ENCODE data around the gene FARS2. TPM values are rescaled to one million over a fixed set of nuclear protein-coding genes. Genes with fewer than 3 reads are reported as not detected.

FARS2 gene
- polyA plus RNA-seq, 1 donor from 2014 or later = 11.9 TPM

- no peak overlapping the region for H3K4me2 ChIP-seq (ENCODE audit: low read length)
- H3K36me3 ChIP-seq (ENCODE audit: insufficient read depth, low read length) = no peaks in the 10 kb centered on the region
- no peaks in the 10 kb centered on the region for H3K79me2 ChIP-seq (replicated peaks; ENCODE audit: insufficient read depth, low read length)
- H3F3A ChIP-seq (ENCODE audit: insufficient read depth, low read length, poor library complexity, severe bottlenecking) = no peaks in the 10 kb centered on the region
- H4K20me1 ChIP-seq (ENCODE audit: insufficient read depth) = no peaks in the 10 kb centered on the region
- no peak for TF ChIP-seq TAF1 (IDR thresholded peaks at IDR 0.05; ENCODE audit: low read depth)
- no peak for TF ChIP-seq CTCF (IDR thresholded peaks at IDR 0.05; ENCODE audit: poor library complexity, severe bottlenecking)
- no peak for TF ChIP-seq EP300 (conservative IDR thresholded peaks at IDR 0.05; ENCODE audit: poor library complexity, severe bottlenecking)
- no peak for TF ChIP-seq MXI1 (conservative IDR thresholded peaks at IDR 0.05; ENCODE audit: poor library complexity, severe bottlenecking)
- no peak for TF ChIP-seq SMC3 (conservative IDR thresholded peaks at IDR 0.05; ENCODE audit: poor library complexity)
- TF ChIP-seq EZH2 (IDR thresholded peaks at IDR 0.05; ENCODE audit: borderline replicate concordance, insufficient read depth, low read length, poor library complexity, severe bottlenecking) = no peak
- no peak for TF ChIP-seq POLR2AphosphoS5 (IDR thresholded peaks at IDR 0.05)
- no peak for TF ChIP-seq RAD21 (conservative IDR thresholded peaks at IDR 0.05)
- TF ChIP-seq, protein P1, sequence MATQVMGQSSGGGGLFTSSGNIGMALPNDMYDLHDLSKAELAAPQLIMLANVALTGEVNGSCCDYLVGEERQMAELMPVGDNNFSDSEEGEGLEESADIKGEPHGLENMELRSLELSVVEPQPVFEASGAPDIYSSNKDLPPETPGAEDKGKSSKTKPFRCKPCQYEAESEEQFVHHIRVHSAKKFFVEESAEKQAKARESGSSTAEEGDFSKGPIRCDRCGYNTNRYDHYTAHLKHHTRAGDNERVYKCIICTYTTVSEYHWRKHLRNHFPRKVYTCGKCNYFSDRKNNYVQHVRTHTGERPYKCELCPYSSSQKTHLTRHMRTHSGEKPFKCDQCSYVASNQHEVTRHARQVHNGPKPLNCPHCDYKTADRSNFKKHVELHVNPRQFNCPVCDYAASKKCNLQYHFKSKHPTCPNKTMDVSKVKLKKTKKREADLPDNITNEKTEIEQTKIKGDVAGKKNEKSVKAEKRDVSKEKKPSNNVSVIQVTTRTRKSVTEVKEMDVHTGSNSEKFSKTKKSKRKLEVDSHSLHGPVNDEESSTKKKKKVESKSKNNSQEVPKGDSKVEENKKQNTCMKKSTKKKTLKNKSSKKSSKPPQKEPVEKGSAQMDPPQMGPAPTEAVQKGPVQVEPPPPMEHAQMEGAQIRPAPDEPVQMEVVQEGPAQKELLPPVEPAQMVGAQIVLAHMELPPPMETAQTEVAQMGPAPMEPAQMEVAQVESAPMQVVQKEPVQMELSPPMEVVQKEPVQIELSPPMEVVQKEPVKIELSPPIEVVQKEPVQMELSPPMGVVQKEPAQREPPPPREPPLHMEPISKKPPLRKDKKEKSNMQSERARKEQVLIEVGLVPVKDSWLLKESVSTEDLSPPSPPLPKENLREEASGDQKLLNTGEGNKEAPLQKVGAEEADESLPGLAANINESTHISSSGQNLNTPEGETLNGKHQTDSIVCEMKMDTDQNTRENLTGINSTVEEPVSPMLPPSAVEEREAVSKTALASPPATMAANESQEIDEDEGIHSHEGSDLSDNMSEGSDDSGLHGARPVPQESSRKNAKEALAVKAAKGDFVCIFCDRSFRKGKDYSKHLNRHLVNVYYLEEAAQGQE (IDR thresholded peaks at IDR 0.05; ENCODE audit: borderline replicate concordance) = no peak
- H3K9ac ChIP-seq (ENCODE audit: low read length) = no peak overlapping the region
- no peak overlapping the region for H3K27ac ChIP-seq (ENCODE audit: low read length)
- no peaks in the 10 kb centered on the region for H3K27me3 ChIP-seq (ENCODE audit: insufficient read depth, low read depth, low read length)
- no peak overlapping the region for H3K4me3 ChIP-seq (ENCODE audit: low read length)
- no peaks in the 10 kb centered on the region for H3K9me2 ChIP-seq (ENCODE audit: insufficient read depth, low read length)
- H2AFZ ChIP-seq (ENCODE audit: low read depth, low read length) = no peak overlapping the region
- no peaks in the 10 kb centered on the region for H3K9me3 ChIP-seq (ENCODE audit: low read length)
These were observed 34.3 kb downstream of the FARS2 start for GRCh38 chr6:5295623-5296022.

DNA sequence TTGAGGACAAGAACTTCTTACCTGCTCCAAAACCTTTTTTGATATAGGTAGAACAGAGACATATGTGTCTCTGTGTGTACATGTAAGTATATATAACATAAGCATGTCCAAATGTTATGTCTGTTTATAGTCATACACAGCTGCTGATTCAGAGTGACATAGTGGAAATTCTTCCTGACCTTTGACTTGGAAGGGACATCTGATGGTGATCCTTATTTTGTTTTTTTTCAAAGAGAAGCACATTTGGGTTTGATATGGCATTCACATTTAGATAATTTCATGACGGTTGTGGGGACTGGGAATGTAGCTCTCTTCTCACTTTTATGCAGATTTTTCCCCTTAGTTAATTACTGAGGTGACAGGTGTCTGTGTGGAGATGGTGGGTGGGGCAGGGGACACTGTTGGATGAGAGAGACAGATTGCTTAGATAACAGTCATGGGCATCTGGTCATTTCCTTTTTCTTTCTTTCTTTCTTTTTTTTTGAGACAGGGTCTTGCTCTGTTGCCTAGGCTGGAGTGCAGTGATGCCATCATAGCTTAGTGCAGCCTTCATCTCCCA, 39.0 kb downstream of the FARS2 start:
- H3K9me2 ChIP-seq (ENCODE audit: insufficient read depth, low read length) = no peaks in the 10 kb centered on the region
- H3K79me2 ChIP-seq (replicated peaks; ENCODE audit: insufficient read depth, low read length) = no peaks in the 10 kb centered on the region
- H3K4me3 ChIP-seq (ENCODE audit: low read length) = no peak overlapping the region
- H3K4me2 ChIP-seq (ENCODE audit: low read length) = no peak overlapping the region
- no peak overlapping the region for H3K27ac ChIP-seq (ENCODE audit: low read length)
- H3K27me3 ChIP-seq (ENCODE audit: insufficient read depth, low read depth, low read length) = no peaks in the 10 kb centered on the region
- no peaks in the 10 kb centered on the region for H4K20me1 ChIP-seq (ENCODE audit: insufficient read depth)
- TF ChIP-seq POLR2AphosphoS5 (IDR thresholded peaks at IDR 0.05) = no peak
- no peak for TF ChIP-seq RAD21 (conservative IDR thresholded peaks at IDR 0.05)
- no peak for TF ChIP-seq CTCF (IDR thresholded peaks at IDR 0.05; ENCODE audit: poor library complexity, severe bottlenecking)
- TF ChIP-seq TAF1 (IDR thresholded peaks at IDR 0.05; ENCODE audit: low read depth) = no peak
- TF ChIP-seq EP300 (conservative IDR thresholded peaks at IDR 0.05; ENCODE audit: poor library complexity, severe bottlenecking) = no peak
- TF ChIP-seq MXI1 (conservative IDR thresholded peaks at IDR 0.05; ENCODE audit: poor library complexity, severe bottlenecking) = no peak
- TF ChIP-seq SMC3 (conservative IDR thresholded peaks at IDR 0.05; ENCODE audit: poor library complexity) = no peak
- TF ChIP-seq EZH2 (IDR thresholded peaks at IDR 0.05; ENCODE audit: borderline replicate concordance, insufficient read depth, low read length, poor library complexity, severe bottlenecking) = no peak
- TF ChIP-seq, protein P1 (IDR thresholded peaks at IDR 0.05; ENCODE audit: borderline replicate concordance) = no peak
- H3K9me3 ChIP-seq (ENCODE audit: low read length) = no peaks in the 10 kb centered on the region
- no peaks in the 10 kb centered on the region for H3F3A ChIP-seq (ENCODE audit: insufficient read depth, low read length, poor library complexity, severe bottlenecking)
- H2AFZ ChIP-seq (ENCODE audit: low read depth, low read length) = no peak overlapping the region
- no peak overlapping the region for H3K9ac ChIP-seq (ENCODE audit: low read length)
- H3K36me3 ChIP-seq (ENCODE audit: insufficient read depth, low read length) = no peaks in the 10 kb centered on the region
